ENCODE measurements around the gene LARP1. TPM values are rescaled to one million over a fixed set of nuclear protein-coding genes. Genes with fewer than 3 reads are reported as not detected.
A peak's percentile ranks its signal among the peaks of the same experiment; 100 is the strongest.

The LARP1 gene
- total and polyA plus RNA-seq, 4 experiments from 2014 or later: 6.0 to 159 (median 90.3) TPM

DNA sequence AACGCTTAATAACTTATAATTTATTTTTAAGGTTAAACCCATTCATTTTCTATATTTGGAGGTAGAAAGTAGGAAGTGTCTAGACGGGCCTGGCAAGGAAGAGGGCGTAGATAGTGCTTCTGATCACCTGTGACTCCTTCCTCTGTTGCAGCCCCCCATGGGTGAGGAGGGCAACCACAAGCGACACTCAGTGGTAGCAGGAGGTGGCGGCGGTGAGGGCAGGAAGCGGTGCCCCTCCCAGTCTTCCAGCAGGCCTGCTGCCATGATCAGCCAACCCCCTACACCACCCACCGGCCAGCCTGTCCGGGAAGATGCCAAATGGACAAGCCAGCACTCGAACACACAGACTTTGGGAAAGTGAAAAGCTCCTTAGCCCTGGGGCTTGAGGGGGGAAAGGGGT, 58.6 kb downstream of the LARP1 start:
- Mint-ChIP-seq H3K27ac (peak overlapping the region; percentile 15 to 88 (median 79)), H3K27me3 (no peaks in the 10 kb centered on the region), H3K9me3 (no peaks in the 10 kb centered on the region), H3K4me1 (peaks cover 15 to 40% (median 21%) of the 10 kb centered on the region in 4 donors), H3K36me3 (peaks cover 36 to 71% of the 10 kb centered on the region in 2 donors), H3K4me3 (peak overlapping the region in 1 of 8 donors; percentile 54)
- POLR2A ChIA-PET (ENCODE audit: partially characterized antibody): interaction anchor here (1.3 kb wide), 2 partner anchors 16 to 44 kb away, joined by 3 to 4 read pairs; no protein-coding TSS in a partner anchor
- peak in 3 of 5 donors; percentile 24 to 43 (median 37) for DNase-seq
- no peaks in the 10 kb centered on the region for H3K9me3 ChIP-seq (ENCODE audit: control insufficient read depth in 1 of 2, low read length in 2 of 2)
- H3K4me1 ChIP-seq (ENCODE audit: insufficient read depth, low read length): peaks cover 15% of the 10 kb centered on the region
- CTCF ChIA-PET (ENCODE audit: partially characterized antibody): interaction anchor here (2.0 kb wide), 1 partner anchor 162 kb away, joined by 6 read pairs; no protein-coding TSS in a partner anchor
- peaks cover 48% of the 10 kb centered on the region for H3K36me3 ChIP-seq (ENCODE audit: insufficient read depth, low read length)
- H3K27ac ChIP-seq (ENCODE audit: low read depth, low read length): no peak overlapping the region
- H3K27me3 ChIP-seq (ENCODE audit: insufficient read depth, low read length): no peaks in the 10 kb centered on the region
- intact Hi-C loops (cut with micrococcal nuclease): loop anchor here (5.0 kb wide), 1 partner anchor 44 kb away; the partner anchor contains the start of gene CNOT8
- H3K4me3 ChIP-seq (ENCODE audit: low read length in 2 of 2): no peak overlapping the region

DNA sequence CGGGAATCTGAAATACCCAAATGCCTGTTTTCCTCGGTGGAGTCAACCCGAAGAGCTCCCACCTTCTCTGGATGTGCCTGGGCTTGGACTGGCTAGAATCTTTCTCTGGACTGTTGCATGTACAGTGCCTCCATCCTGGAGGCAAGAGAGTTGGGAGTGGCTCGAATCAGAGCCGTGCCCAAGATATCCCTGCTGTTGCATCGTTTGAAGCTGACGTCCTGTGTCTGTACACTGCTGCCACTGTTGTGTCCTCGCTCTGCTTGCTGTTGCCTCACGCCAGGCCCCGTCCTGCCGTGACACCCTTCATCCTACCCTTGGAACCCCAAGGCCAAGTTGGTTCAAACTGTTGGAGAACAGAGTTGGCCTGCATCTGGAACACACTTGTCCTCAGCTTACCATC, 59.8 kb downstream of the LARP1 start:
- H3K27ac ChIP-seq (ENCODE audit: low read depth, low read length): no peak overlapping the region
- peaks cover 15 to 51% (median 22%) of the 10 kb centered on the region in 4 donors for H3K4me1 Mint-ChIP-seq
- H3K36me3 Mint-ChIP-seq: peaks cover 35 to 63% of the 10 kb centered on the region in 2 donors
- CTCF ChIA-PET (ENCODE audit: partially characterized antibody): no interaction called here
- peaks cover 45% of the 10 kb centered on the region for H3K36me3 ChIP-seq (ENCODE audit: insufficient read depth, low read length)
- H3K27me3 ChIP-seq (ENCODE audit: insufficient read depth, low read length): no peaks in the 10 kb centered on the region
- H3K4me1 ChIP-seq (ENCODE audit: insufficient read depth, low read length): peaks cover 15% of the 10 kb centered on the region
- intact Hi-C loops (cut with micrococcal nuclease): no loop called here
- no peaks in the 10 kb centered on the region for H3K9me3 Mint-ChIP-seq
- H3K9me3 ChIP-seq (ENCODE audit: control insufficient read depth in 1 of 2, low read length in 2 of 2): no peaks in the 10 kb centered on the region
- no peak for DNase-seq
- no peaks in the 10 kb centered on the region for H3K27me3 Mint-ChIP-seq
- no peak overlapping the region for H3K4me3 ChIP-seq (ENCODE audit: low read length in 2 of 2)
- POLR2A ChIA-PET (ENCODE audit: partially characterized antibody): no interaction called here
- H3K27ac Mint-ChIP-seq: peak overlapping the region in 5 of 7 donors; percentile 22 to 62 (median 41)
- H3K4me3 Mint-ChIP-seq: no peak overlapping the region

DNA sequence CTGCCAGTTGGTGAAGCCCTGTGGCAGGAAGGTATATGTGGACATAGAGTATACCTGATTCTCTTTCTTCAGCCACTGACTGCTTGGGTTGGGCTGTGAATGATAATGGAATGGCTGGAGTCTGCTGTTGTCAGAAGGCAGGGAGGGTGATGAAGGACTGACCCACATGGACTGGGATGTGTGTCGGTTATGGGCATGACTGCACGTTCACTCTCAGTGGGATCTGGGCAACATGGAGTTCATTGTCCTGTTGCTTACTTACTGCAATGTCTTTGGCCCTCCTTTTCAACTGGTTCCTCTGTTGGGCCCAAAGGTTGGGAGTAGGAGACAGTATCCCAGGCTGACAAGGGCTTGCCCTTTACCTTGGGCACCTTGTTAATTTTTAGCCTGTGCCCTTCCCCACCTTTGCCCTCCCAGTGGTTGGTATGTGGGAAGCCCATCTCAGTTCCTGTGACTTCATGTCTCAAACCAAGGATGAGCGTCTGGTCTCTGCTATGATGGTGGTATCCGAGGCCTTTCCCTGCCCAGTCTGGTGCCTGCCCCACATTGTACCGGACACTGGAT, 60.6 kb downstream of the LARP1 start:
- intact Hi-C loops (cut with micrococcal nuclease): no loop called here
- H3K27ac ChIP-seq (ENCODE audit: low read depth, low read length): no peak overlapping the region
- ChIA-PET POLR2A (ENCODE audit: partially characterized antibody) (no interaction called here), CTCF (ENCODE audit: partially characterized antibody) (no interaction called here)
- Mint-ChIP-seq H3K36me3 (peaks cover 35 to 62% of the 10 kb centered on the region in 2 donors), H3K4me1 (peaks cover 16 to 51% (median 23%) of the 10 kb centered on the region in 4 donors), H3K9me3 (no peaks in the 10 kb centered on the region), H3K27me3 (no peaks in the 10 kb centered on the region), H3K4me3 (no peak overlapping the region), H3K27ac (peak overlapping the region in 5 of 7 donors; percentile 42 to 72 (median 48))
- H3K9me3 ChIP-seq (ENCODE audit: control insufficient read depth in 1 of 2, low read length in 2 of 2): no peaks in the 10 kb centered on the region
- no peaks in the 10 kb centered on the region for H3K27me3 ChIP-seq (ENCODE audit: insufficient read depth, low read length)
- H3K36me3 ChIP-seq (ENCODE audit: insufficient read depth, low read length): peaks cover 42% of the 10 kb centered on the region
- peaks cover 15% of the 10 kb centered on the region for H3K4me1 ChIP-seq (ENCODE audit: insufficient read depth, low read length)
- H3K4me3 ChIP-seq (ENCODE audit: low read length in 2 of 2): no peak overlapping the region
- no peak for DNase-seq

DNA sequence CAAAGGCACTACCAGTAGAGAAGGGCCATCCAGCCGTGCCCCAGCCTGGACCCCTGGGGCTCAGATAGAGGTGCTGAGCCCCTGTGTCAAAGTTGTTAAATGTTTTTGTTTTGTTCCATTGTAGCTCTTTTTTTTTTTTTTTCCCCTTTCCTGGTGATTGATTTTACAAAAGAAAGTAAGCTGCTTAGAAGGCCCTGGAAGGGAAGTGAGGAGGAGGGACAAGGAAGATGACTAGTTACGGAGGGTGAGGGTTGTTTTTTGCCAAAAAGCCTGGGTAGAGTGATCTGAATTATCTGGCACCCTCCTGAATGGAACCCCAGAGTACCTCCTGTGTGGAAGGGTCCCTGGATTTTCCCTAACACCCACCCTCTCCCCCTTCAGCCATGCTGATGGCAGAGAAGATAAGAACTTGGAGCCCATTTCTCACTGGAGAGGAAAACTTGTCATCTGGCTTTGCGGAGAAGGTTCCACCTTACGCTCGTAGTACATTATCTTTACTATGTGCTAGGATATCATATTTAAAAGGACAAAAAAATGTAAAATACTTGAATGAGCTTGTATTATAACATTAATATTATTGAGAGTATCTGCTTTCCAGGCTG, 61.8 kb downstream of the LARP1 start:
- intact Hi-C loops (cut with micrococcal nuclease): no loop called here
- POLR2A ChIA-PET (ENCODE audit: partially characterized antibody): no interaction called here
- Histone ChIP-seq H3K4me3 (ENCODE audit: low read length in 2 of 2) (no peak overlapping the region), H3K27me3 (ENCODE audit: insufficient read depth, low read length) (no peaks in the 10 kb centered on the region), H3K36me3 (ENCODE audit: insufficient read depth, low read length) (peaks cover 31% of the 10 kb centered on the region), H3K4me1 (ENCODE audit: insufficient read depth, low read length) (peaks cover 15% of the 10 kb centered on the region), H3K27ac (ENCODE audit: low read depth, low read length) (no peak overlapping the region), H3K9me3 (ENCODE audit: control insufficient read depth in 1 of 2, low read length in 2 of 2) (no peaks in the 10 kb centered on the region)
- DNase-seq: no peak
- Mint-ChIP-seq H3K27me3 (no peaks in the 10 kb centered on the region), H3K4me1 (peaks cover 13 to 46% (median 20%) of the 10 kb centered on the region in 4 donors), H3K4me3 (no peak overlapping the region), H3K9me3 (no peaks in the 10 kb centered on the region), H3K27ac (peak overlapping the region in 4 of 7 donors; percentile 21 to 83 (median 61)), H3K36me3 (peaks cover 37 to 56% of the 10 kb centered on the region in 2 donors)
- CTCF ChIA-PET (ENCODE audit: partially characterized antibody): no interaction called here

DNA sequence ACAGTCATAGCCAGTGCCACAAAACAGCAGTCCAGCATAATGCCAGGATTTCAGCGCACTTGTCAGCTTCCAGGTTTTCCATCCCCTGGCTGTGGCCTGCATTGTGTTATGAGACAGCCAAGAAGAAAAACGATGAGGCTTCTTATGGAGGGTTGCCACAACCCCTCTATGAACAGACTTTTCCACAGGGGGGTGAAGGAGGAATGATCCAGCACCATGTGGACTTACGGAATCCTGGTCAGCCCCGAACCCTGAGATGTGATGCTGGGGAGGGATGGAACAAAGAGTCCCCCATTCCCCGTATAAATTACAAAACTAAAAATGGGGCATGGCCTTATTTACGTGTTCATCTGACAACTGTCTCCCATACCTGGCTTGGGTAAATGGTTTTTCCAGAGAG, 62.6 kb downstream of the LARP1 start:
- Mint-ChIP-seq H3K36me3 (peaks cover 38 to 49% of the 10 kb centered on the region in 2 donors), H3K4me3 (no peak overlapping the region), H3K9me3 (no peaks in the 10 kb centered on the region), H3K27me3 (no peaks in the 10 kb centered on the region), H3K4me1 (peaks cover 13 to 38% (median 15%) of the 10 kb centered on the region in 4 donors), H3K27ac (peak overlapping the region in 2 of 7 donors; percentile 64 to 77)
- ChIA-PET POLR2A (ENCODE audit: partially characterized antibody) (no interaction called here), CTCF (ENCODE audit: partially characterized antibody) (no interaction called here)
- Histone ChIP-seq H3K36me3 (ENCODE audit: insufficient read depth, low read length) (peaks cover 29% of the 10 kb centered on the region), H3K9me3 (ENCODE audit: control insufficient read depth in 1 of 2, low read length in 2 of 2) (no peaks in the 10 kb centered on the region), H3K4me1 (ENCODE audit: insufficient read depth, low read length) (peaks cover 13% of the 10 kb centered on the region), H3K27me3 (ENCODE audit: insufficient read depth, low read length) (no peaks in the 10 kb centered on the region), H3K27ac (ENCODE audit: low read depth, low read length) (no peak overlapping the region), H3K4me3 (ENCODE audit: low read length in 2 of 2) (no peak overlapping the region)
- no peak for DNase-seq
- intact Hi-C loops (cut with micrococcal nuclease): no loop called here

DNA sequence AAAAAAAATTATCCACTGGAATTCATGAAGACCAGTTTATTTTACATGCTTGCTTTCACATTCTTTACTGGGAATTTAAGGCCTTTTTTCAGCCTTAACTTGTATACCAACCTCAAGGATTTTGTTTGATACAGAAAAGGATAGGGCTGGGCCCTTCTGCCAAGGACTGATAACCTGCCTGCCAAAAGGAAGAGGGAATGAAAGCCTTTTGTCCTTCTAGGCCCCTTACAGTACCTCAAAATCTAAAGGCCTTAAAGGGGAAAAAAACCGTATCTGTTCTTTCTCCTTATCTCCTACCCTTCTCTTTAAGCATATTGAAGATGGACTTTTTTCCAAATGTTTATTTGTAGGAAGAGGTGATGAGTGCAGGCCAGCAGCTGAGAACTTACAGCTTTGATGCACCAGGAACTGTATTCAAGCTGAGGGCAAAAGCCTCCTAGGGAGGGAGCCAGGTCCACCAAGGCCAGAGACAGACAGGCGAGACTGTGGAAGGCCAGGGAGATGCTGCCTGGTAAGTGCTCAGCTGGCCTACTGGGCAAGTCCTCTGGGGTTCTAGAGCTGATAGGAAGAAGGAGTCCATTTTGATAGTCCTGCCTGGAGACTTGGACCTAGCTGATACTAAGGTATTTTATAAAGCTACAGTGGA, 63.4 kb downstream of the LARP1 start:
- ChIA-PET CTCF (ENCODE audit: partially characterized antibody) (no interaction called here), POLR2A (ENCODE audit: partially characterized antibody) (interaction anchor here (1.6 kb wide), 1 partner anchor 11 kb away, joined by 5 read pairs; no protein-coding TSS in a partner anchor)
- intact Hi-C loops (cut with micrococcal nuclease): no loop called here
- DNase-seq: no peak
- H3K4me1 ChIP-seq (ENCODE audit: insufficient read depth, low read length): peaks cover 5% of the 10 kb centered on the region
- no peaks in the 10 kb centered on the region for H3K27me3 Mint-ChIP-seq
- H3K9me3 ChIP-seq (ENCODE audit: control insufficient read depth in 1 of 2, low read length in 2 of 2): no peaks in the 10 kb centered on the region
- H3K27ac ChIP-seq (ENCODE audit: low read depth, low read length): no peak overlapping the region
- H3K27ac Mint-ChIP-seq: peak overlapping the region; percentile 42 to 84 (median 69)
- H3K4me3 Mint-ChIP-seq: no peak overlapping the region
- H3K36me3 ChIP-seq (ENCODE audit: insufficient read depth, low read length): peaks cover 22% of the 10 kb centered on the region
- H3K4me1 Mint-ChIP-seq: peaks cover 7 to 30% (median 12%) of the 10 kb centered on the region in 4 donors
- H3K4me3 ChIP-seq (ENCODE audit: low read length in 2 of 2): no peak overlapping the region
- no peaks in the 10 kb centered on the region for H3K27me3 ChIP-seq (ENCODE audit: insufficient read depth, low read length)
- peaks cover 38 to 46% of the 10 kb centered on the region in 2 donors for H3K36me3 Mint-ChIP-seq
- no peaks in the 10 kb centered on the region for H3K9me3 Mint-ChIP-seq

DNA sequence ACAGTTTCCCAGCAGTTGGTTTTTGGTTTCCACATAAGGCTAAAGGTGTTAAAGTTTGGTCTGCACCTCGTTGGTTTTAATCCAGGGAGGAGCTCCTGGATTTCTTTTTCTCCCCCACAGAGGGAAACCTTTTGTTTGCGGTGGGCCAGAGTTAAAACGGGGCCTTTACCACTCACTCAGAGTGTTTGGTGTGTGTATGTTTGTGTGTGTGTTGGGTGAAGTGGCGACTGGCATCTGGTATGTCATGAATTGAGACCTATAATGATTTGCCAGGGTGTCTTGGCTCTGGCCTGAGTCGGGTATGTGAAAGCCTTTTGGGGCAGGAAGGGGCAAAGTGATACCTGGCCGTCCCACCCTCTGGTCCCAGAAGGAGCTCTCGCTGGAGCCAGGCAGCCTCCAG, 64.4 kb downstream of the LARP1 start:
- peak overlapping the region in 2 of 7 donors; percentile 57 to 88 for H3K27ac Mint-ChIP-seq
- CTCF ChIA-PET (ENCODE audit: partially characterized antibody): interaction anchor here (1.2 kb wide), 1 partner anchor 21 kb away, joined by 3 read pairs; no protein-coding TSS in a partner anchor
- Histone ChIP-seq H3K36me3 (ENCODE audit: insufficient read depth, low read length) (peaks cover 20% of the 10 kb centered on the region), H3K9me3 (ENCODE audit: control insufficient read depth in 1 of 2, low read length in 2 of 2) (no peaks in the 10 kb centered on the region), H3K4me1 (ENCODE audit: insufficient read depth, low read length) (no peaks in the 10 kb centered on the region), H3K27ac (ENCODE audit: low read depth, low read length) (no peak overlapping the region), H3K4me3 (ENCODE audit: low read length in 2 of 2) (no peak overlapping the region), H3K27me3 (ENCODE audit: insufficient read depth, low read length) (no peaks in the 10 kb centered on the region)
- DNase-seq: no peak
- H3K36me3 Mint-ChIP-seq: peaks cover 35 to 40% of the 10 kb centered on the region in 2 donors
- POLR2A ChIA-PET (ENCODE audit: partially characterized antibody): interaction anchor here (1.6 kb wide), 1 partner anchor 10 kb away, joined by 5 read pairs; no protein-coding TSS in a partner anchor
- intact Hi-C loops (cut with micrococcal nuclease): no loop called here
- H3K4me1 Mint-ChIP-seq: peaks cover 4 to 26% (median 9%) of the 10 kb centered on the region in 4 donors
- no peaks in the 10 kb centered on the region for H3K27me3 Mint-ChIP-seq
- H3K9me3 Mint-ChIP-seq: no peaks in the 10 kb centered on the region
- peak overlapping the region in 1 of 8 donors; percentile 25 for H3K4me3 Mint-ChIP-seq

Data from CD4-positive, alpha-beta memory T cell (primary cell).